Measurements from ENCODE around the gene BGN. TPM values are rescaled to one million over a fixed set of nuclear protein-coding genes. Genes with fewer than 3 reads are reported as not detected.
A peak's percentile ranks its signal among the peaks of the same experiment; 100 is the strongest.

Gene BGN
- total RNA-seq, 1 experiment from 2014 or later = 0.83 TPM

GRCh38 chrX:153530411-153531129 is 35.8 kb downstream of the BGN start:
- DNase-seq = no peak
- Histone ChIP-seq H3K27me3 (ENCODE audit: control insufficient read depth, insufficient read depth, low read length) (no peaks in the 10 kb centered on the region), H3K4me3 (ENCODE audit: insufficient read depth, low read depth, low read length) (no peak overlapping the region), H3K36me3 (replicated peaks; ENCODE audit: control insufficient read depth, insufficient read depth, low read length) (no peaks in the 10 kb centered on the region)

DNA sequence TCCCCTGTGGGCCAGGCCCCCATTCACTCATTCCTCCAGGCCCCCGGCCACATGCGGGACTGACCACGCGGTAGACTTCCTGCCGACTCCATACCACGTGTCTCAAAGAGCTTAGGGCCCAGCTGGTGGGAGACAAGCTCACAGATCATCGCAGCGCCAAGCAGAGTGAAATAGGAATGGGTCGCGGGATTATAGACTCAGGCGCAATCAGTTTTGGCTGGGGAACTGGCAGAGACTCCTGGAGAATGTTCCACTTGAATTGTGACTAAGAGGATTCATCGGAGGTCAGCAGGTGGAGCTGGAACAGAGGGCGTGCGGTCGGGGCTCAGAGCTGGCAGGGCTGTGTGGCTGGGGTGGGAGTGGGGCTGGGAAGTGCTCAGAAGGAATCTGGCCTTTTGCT is 38.3 kb downstream of the BGN start:
- DNase-seq = no peak
- H3K36me3 ChIP-seq (replicated peaks; ENCODE audit: control insufficient read depth, insufficient read depth, low read length) = no peaks in the 10 kb centered on the region
- H3K4me3 ChIP-seq (ENCODE audit: insufficient read depth, low read depth, low read length) = no peak overlapping the region
- no peaks in the 10 kb centered on the region for H3K27me3 ChIP-seq (ENCODE audit: control insufficient read depth, insufficient read depth, low read length)

DNA sequence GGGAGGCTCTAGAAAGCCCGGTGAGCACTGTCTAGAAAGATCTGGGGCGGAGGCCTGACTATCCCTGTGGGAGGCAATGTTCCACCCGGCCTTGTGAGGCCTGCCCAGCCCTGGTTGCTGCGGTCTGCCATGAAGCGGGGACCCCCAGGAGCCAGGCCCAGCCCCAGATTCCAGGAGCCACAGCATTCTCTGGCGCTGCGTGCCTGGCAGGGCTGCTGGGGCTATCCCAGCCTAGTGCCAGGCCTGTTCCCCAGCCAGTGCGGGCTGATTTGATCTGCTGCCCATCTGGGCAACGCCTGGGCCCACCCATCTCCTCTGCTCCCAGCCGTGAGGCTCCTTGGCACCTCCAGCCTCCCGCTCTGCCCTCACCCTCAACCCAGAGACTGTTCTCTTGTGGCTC is 42.3 kb downstream of the BGN start:
- Histone ChIP-seq H3K4me3 (ENCODE audit: insufficient read depth, low read depth, low read length) (no peak overlapping the region), H3K27me3 (ENCODE audit: control insufficient read depth, insufficient read depth, low read length) (no peaks in the 10 kb centered on the region), H3K36me3 (replicated peaks; ENCODE audit: control insufficient read depth, insufficient read depth, low read length) (no peaks in the 10 kb centered on the region)
- DNase-seq = no peak

DNA sequence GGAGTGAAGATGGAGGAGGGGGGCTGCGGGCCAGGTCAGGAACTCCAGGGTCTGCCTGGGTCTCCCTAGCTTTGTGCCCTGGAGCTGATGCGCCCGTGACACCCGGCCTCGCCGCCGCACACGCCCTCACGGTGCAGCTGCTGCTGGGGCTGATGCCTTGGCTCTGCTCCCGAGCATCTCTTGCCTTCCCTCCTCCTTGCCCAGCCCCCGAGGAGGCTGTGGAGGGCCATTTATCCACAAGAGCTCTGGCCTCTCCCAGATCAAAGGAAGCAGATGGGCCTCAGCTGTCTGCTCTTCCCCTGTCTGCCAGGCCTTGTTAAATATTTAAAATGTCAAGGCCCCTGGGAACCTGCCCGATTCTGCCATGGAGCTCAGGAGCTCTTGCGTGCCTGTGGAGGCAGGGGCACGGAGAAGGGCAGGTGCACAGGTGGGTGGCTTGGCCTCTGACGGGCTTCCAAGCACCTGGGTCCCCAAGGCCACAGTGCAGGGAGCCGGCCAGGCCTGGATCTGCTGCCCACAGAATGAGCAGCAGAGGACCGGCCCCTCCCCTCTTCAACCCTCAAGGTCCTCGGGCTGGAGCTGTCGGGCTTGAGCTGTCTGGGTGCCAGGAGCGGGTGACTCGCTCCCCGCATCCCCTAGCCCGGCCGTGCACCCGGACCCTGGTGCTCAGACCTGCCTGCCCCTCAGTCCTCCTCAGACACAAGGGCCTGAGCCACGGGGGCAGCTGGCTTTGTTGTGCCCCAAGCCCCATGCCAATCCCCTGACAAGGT is 42.9 kb downstream of the BGN start:
- no peaks in the 10 kb centered on the region for H3K27me3 ChIP-seq (ENCODE audit: control insufficient read depth, insufficient read depth, low read length)
- no peak overlapping the region for H3K4me3 ChIP-seq (ENCODE audit: insufficient read depth, low read depth, low read length)
- H3K36me3 ChIP-seq (replicated peaks; ENCODE audit: control insufficient read depth, insufficient read depth, low read length) = no peaks in the 10 kb centered on the region
- DNase-seq = no peak

GRCh38 chrX:153538424-153538823 is 43.6 kb downstream of the BGN start:
- no peak for DNase-seq
- Histone ChIP-seq H3K27me3 (ENCODE audit: control insufficient read depth, insufficient read depth, low read length) (no peaks in the 10 kb centered on the region), H3K36me3 (replicated peaks; ENCODE audit: control insufficient read depth, insufficient read depth, low read length) (no peaks in the 10 kb centered on the region), H3K4me3 (ENCODE audit: insufficient read depth, low read depth, low read length) (no peak overlapping the region)

DNA sequence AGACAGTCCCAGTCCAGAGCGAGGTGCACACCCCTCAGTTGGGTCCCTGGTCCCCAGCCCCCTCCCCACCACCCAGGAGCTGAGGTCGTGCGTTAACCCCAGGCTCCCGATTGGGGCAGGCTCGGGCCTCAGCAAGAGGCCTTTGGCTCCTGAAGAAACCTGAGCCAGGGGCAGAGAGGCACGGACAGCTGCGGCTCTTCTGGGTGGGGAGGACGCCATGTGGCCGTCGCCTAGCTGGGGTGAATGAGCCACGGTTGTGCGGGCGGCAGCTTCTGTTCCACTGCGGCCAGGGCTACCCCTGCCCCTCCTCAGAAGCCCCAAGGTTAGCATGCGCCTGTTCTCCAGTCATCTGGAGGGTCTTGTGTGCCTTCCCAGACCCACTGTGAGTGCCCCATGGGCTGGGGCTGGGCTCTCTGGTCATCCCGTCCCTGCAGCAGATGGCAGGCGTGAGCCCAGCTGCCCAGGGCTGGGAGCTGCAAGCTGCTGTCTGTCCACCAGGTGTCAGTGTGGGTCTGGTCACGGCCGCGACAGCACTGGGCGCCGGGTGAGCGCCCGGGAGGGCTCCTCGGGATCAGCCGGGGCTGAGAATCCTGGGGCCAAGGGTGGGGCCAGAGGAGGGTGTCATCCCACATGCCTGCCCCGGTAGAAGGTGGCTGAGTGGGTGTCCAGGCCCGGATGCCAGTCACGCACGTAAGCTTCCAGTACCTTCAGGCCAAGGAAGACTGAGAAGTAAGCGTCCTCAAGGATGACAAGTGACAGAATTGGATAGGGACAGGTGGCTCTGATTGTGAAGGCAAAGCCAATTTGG is 44.6 kb downstream of the BGN start:
- no peaks in the 10 kb centered on the region for H3K27me3 ChIP-seq (ENCODE audit: control insufficient read depth, insufficient read depth, low read length)
- H3K4me3 ChIP-seq (ENCODE audit: insufficient read depth, low read depth, low read length) = no peak overlapping the region
- DNase-seq = peak; percentile 92
- H3K36me3 ChIP-seq (replicated peaks; ENCODE audit: control insufficient read depth, insufficient read depth, low read length) = no peaks in the 10 kb centered on the region

DNA sequence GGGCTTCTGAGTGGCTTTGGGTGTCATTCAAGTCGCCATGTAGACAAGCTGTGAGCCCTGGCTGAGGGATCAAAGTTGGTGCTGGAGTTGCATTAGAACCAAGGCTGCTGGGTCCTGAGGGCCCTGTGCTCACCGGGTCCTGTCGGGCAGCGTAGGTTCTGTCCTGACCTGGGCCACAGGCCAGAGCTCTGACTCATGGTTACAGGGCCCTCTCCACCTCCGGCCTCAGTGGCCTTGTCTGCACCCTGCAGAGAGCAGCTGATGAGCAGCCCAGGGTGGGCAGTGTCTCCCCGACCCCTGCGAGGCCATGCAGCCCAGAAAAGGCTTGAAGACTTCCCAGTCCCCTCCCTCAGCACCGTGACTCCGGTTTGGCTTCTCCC is 45.2 kb downstream of the BGN start:
- no peaks in the 10 kb centered on the region for H3K27me3 ChIP-seq (ENCODE audit: control insufficient read depth, insufficient read depth, low read length)
- no peak for DNase-seq
- no peaks in the 10 kb centered on the region for H3K36me3 ChIP-seq (replicated peaks; ENCODE audit: control insufficient read depth, insufficient read depth, low read length)
- H3K4me3 ChIP-seq (ENCODE audit: insufficient read depth, low read depth, low read length) = no peak overlapping the region

DNA sequence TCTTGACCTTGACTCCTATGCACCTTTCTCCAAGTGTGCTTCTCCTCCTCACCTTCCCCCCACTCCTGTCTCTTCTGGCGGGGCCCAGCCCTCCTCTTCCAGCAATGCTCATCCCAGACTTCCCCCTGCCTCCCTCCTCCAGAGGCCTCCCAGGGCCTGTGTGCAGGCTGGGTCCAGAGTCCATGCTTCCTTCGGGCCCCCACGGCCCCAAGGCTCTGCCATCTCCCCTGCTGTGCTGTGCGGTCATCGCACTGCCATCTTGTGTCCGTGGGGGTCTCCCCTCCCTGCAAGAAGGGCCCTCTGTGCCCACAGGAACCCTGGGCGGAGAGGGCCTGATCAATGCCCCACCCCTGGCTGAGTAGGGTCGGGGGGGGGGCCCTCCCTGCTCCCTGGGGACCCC is 49.9 kb downstream of the BGN start:
- DNase-seq = no peak
- Histone ChIP-seq H3K36me3 (replicated peaks; ENCODE audit: control insufficient read depth, insufficient read depth, low read length) (no peaks in the 10 kb centered on the region), H3K27me3 (ENCODE audit: control insufficient read depth, insufficient read depth, low read length) (no peaks in the 10 kb centered on the region), H3K4me3 (ENCODE audit: insufficient read depth, low read depth, low read length) (no peak overlapping the region)

GRCh38 chrX:153546386-153546785 is 51.6 kb downstream of the BGN start:
- Histone ChIP-seq H3K36me3 (replicated peaks; ENCODE audit: control insufficient read depth, insufficient read depth, low read length) (no peaks in the 10 kb centered on the region), H3K27me3 (ENCODE audit: control insufficient read depth, insufficient read depth, low read length) (no peaks in the 10 kb centered on the region), H3K4me3 (ENCODE audit: insufficient read depth, low read depth, low read length) (no peak overlapping the region)
- DNase-seq = no peak

- DNase-seq = no peak
- no peaks in the 10 kb centered on the region for H3K27me3 ChIP-seq (ENCODE audit: control insufficient read depth, insufficient read depth, low read length)
- H3K4me3 ChIP-seq (ENCODE audit: insufficient read depth, low read depth, low read length) = no peak overlapping the region
- H3K36me3 ChIP-seq (replicated peaks; ENCODE audit: control insufficient read depth, insufficient read depth, low read length) = no peaks in the 10 kb centered on the region
Measured at GRCh38 chrX:153547195-153547594, 52.4 kb downstream of the BGN start.

- no peaks in the 10 kb centered on the region for H3K36me3 ChIP-seq (replicated peaks; ENCODE audit: control insufficient read depth, insufficient read depth, low read length)
- no peaks in the 10 kb centered on the region for H3K27me3 ChIP-seq (ENCODE audit: control insufficient read depth, insufficient read depth, low read length)
- DNase-seq = no peak
- no peak overlapping the region for H3K4me3 ChIP-seq (ENCODE audit: insufficient read depth, low read depth, low read length)
Measured at GRCh38 chrX:153549231-153549630, 54.5 kb downstream of the BGN start.

DNA sequence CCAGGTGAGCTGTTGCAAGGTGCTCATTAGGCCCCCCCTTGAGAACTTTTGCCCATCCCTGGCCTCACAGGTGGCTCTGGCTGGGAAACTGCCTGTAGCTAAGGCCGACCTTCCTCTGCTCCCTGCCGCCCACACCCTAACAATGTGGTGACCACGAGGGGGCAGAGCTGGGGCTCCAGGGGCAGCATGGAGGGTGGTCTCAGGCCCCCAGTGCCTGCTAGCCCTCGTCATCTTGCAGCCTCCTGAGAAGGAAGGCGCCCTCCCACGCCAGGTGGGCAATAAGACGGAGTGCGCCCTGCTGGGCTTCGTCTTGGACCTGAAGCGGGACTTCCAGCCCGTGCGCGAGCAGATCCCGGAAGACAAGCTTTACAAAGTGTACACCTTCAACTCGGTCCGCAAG is 55.0 kb downstream of the BGN start:
- no peaks in the 10 kb centered on the region for H3K27me3 ChIP-seq (ENCODE audit: control insufficient read depth, insufficient read depth, low read length)
- no peaks in the 10 kb centered on the region for H3K36me3 ChIP-seq (replicated peaks; ENCODE audit: control insufficient read depth, insufficient read depth, low read length)
- no peak overlapping the region for H3K4me3 ChIP-seq (ENCODE audit: insufficient read depth, low read depth, low read length)
- peak; percentile 84 for DNase-seq

DNA sequence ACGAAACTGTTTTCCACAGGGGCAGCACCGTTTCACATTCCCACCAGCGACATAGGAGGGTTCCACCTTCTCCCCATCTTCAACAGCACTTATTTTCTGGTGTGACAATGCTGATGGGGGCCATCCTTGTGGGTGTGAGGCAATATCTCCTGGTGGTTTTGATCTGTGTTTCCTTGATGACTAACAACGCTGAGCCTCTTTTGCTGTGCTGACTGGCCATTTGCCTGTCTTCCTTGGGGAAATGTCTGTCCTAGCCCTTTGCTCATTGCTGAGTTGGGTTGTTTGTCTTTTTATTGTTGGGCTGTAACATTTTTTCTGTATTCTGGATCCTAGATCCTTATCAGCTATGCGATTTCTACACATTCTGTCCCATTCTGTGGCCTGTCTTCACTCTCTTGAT is 56.4 kb downstream of the BGN start:
- no peaks in the 10 kb centered on the region for H3K27me3 ChIP-seq (ENCODE audit: control insufficient read depth, insufficient read depth, low read length)

GRCh38 chrX:153554519-153555167 is 59.9 kb downstream of the BGN start:
- H3K4me3 ChIP-seq (ENCODE audit: insufficient read depth, low read depth, low read length) = no peak overlapping the region
- peak; percentile 92 for DNase-seq
- no peaks in the 10 kb centered on the region for H3K27me3 ChIP-seq (ENCODE audit: control insufficient read depth, insufficient read depth, low read length)
- H3K36me3 ChIP-seq (replicated peaks; ENCODE audit: control insufficient read depth, insufficient read depth, low read length) = no peaks in the 10 kb centered on the region

More for the DNA sequence above, 56.4 kb downstream of the BGN start:
- DNase-seq = no peak
- Histone ChIP-seq H3K4me3 (ENCODE audit: insufficient read depth, low read depth, low read length) (no peak overlapping the region), H3K36me3 (replicated peaks; ENCODE audit: control insufficient read depth, insufficient read depth, low read length) (no peaks in the 10 kb centered on the region)

All from H7 (cell line).